Measurements from ENCODE around the gene SBSN. TPM values are rescaled to one million over a fixed set of nuclear protein-coding genes. Genes with fewer than 3 reads are reported as not detected.

The SBSN gene
- total and polyA plus RNA-seq, 9 of the 15 experiments (the other 6 are each of a cell fraction or from before 2014, with no cell fraction given): 0.05 TPM; not detected in 8

DNA sequence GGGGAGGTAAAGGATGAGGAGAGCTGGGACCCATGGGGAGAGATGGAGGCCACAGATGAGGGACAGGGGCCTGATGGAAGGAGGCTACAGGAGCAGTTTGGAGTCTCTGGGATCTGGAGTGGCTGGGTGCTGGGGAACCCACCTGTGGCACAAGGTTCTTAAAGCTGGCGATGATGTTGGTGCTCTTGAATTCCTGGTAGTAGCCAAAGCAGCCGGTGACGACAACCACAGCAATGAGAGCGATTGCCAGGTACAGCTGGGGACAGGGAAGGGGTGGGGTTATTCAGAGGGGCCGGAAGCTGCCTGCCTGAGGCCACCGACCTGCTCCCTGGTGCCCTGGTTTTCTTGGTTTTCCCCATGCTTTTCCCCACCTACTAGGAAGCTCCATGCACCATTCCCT is 32.6 kb upstream of the SBSN start (continued):
- TF ChIP-seq, protein P1, sequence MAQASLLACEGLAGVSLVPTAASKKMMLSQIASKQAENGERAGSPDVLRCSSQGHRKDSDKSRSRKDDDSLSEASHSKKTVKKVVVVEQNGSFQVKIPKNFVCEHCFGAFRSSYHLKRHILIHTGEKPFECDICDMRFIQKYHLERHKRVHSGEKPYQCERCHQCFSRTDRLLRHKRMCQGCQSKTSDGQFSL (CRISPR knock-in tag; IDR thresholded peaks at IDR 0.05): no peak
- TF ChIP-seq, protein P1 (tag; IDR thresholded peaks at IDR 0.05): no peak

DNA sequence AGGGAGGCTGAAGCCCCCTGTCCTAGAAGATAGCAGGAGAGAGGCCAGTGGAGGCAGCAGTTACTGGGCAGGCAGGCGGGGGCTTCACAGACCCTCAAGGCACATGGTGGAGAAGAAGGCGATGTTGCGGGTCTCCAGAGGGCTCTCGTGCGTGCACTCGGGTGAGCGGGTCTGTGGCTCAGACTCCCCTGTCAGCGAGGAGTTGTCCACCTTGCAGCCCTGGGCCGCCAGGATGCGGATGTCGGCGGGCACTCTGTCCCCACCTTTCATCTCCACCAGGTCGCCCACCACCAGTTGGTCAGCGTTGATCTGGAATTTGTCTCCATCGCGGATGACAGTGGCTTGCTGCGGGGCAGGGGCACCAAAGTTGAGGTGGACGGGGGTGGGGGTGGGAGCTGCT is 32.2 kb upstream of the SBSN start:
- no peaks in the 10 kb centered on the region for H3K79me2 ChIP-seq (ENCODE audit: control insufficient read depth, insufficient read depth, low read length)
- peaks cover 4 to 36% of the 10 kb centered on the region in 2 experiments; a peak in 3 of 5 replicates for H3K4me1 ChIP-seq (replicated peaks in 1 of 2; ENCODE audit: control insufficient read depth in 2 of 2, insufficient read depth in 2 of 2, low read length in 2 of 2)
- H3K9me1 ChIP-seq (ENCODE audit: control insufficient read depth, insufficient read depth, low read length): peaks cover 3% of the 10 kb centered on the region
- H2AFZ ChIP-seq (ENCODE audit: low read depth, low read length): no peak overlapping the region
- H3K36me3 ChIP-seq (ENCODE audit: control insufficient read depth, insufficient read depth, low read length): no peaks in the 10 kb centered on the region
- no peak for FAIRE-seq
- no peak overlapping the region for H3K9ac ChIP-seq (ENCODE audit: insufficient read depth in 1 of 2, low read depth in 2 of 2, low read length in 2 of 2)
- no TSS peak for BruUV-seq (replicated peaks)
- no peaks in the 10 kb centered on the region for H3K9me3 ChIP-seq (replicated peaks; ENCODE audit: control insufficient read depth, insufficient read depth, low read depth, low read length)
- no peak overlapping the region for H3K4me3 ChIP-seq
- intact Hi-C loops (cut with micrococcal nuclease) (no loop called here), in situ Hi-C loops (cut with MboI) (no loop called here)
- H3K27me3 ChIP-seq (ENCODE audit: control insufficient read depth in 2 of 2, insufficient read depth in 2 of 2, low read length in 2 of 2): peaks cover 28 to 51% of the 10 kb centered on the region in 2 experiments; a peak in 4 of 5 replicates
- no peak overlapping the region for H3K27ac ChIP-seq (ENCODE audit: extremely low read depth, low read depth, low read length)
- no peak overlapping the region for H3K4me2 ChIP-seq (ENCODE audit: insufficient read depth, low read length)
- DNase-seq (ENCODE audit: extremely low read depth in 1 of 4, low spot score in 3 of 4): no peak
- whole genome bisulfite sequencing (ENCODE audit: insufficient coverage, low coverage, missing lambda C conversion rate): 8% methylated on average over 13 of the region's 18 CpGs
- ChIA-PET POLR2A (no interaction called here), CTCF (ENCODE audit: low intra/inter-chr PET ratio) (no interaction called here)
- H4K20me1 ChIP-seq (replicated peaks; ENCODE audit: control insufficient read depth, insufficient read depth, low read length): peaks cover 7% of the 10 kb centered on the region; the same call in 1 of the 2 replicates
- TF ChIP-seq, protein P2, sequence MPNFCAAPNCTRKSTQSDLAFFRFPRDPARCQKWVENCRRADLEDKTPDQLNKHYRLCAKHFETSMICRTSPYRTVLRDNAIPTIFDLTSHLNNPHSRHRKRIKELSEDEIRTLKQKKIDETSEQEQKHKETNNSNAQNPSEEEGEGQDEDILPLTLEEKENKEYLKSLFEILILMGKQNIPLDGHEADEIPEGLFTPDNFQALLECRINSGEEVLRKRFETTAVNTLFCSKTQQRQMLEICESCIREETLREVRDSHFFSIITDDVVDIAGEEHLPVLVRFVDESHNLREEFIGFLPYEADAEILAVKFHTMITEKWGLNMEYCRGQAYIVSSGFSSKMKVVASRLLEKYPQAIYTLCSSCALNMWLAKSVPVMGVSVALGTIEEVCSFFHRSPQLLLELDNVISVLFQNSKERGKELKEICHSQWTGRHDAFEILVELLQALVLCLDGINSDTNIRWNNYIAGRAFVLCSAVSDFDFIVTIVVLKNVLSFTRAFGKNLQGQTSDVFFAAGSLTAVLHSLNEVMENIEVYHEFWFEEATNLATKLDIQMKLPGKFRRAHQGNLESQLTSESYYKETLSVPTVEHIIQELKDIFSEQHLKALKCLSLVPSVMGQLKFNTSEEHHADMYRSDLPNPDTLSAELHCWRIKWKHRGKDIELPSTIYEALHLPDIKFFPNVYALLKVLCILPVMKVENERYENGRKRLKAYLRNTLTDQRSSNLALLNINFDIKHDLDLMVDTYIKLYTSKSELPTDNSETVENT (CRISPR knock-in tag; IDR thresholded peaks at IDR 0.05): no peak
- no peak for TF ChIP-seq TCFL5 (CRISPR knock-in tag; conservative IDR thresholded peaks at IDR 0.05)
- TF ChIP-seq, protein P3, sequence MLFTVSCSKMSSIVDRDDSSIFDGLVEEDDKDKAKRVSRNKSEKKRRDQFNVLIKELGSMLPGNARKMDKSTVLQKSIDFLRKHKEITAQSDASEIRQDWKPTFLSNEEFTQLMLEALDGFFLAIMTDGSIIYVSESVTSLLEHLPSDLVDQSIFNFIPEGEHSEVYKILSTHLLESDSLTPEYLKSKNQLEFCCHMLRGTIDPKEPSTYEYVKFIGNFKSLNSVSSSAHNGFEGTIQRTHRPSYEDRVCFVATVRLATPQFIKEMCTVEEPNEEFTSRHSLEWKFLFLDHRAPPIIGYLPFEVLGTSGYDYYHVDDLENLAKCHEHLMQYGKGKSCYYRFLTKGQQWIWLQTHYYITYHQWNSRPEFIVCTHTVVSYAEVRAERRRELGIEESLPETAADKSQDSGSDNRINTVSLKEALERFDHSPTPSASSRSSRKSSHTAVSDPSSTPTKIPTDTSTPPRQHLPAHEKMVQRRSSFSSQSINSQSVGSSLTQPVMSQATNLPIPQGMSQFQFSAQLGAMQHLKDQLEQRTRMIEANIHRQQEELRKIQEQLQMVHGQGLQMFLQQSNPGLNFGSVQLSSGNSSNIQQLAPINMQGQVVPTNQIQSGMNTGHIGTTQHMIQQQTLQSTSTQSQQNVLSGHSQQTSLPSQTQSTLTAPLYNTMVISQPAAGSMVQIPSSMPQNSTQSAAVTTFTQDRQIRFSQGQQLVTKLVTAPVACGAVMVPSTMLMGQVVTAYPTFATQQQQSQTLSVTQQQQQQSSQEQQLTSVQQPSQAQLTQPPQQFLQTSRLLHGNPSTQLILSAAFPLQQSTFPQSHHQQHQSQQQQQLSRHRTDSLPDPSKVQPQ (CRISPR knock-in tag; IDR thresholded peaks at IDR 0.05; ENCODE audit: borderline replicate concordance): no peak
- no peak for TF ChIP-seq BHLHE40 (IDR thresholded peaks at IDR 0.05; ENCODE audit: low read length)
- no peak for TF ChIP-seq FOXA3 (CRISPR knock-in tag; conservative IDR thresholded peaks at IDR 0.05 in 1 of 2, IDR thresholded peaks at IDR 0.05 in 1 of 2)
- no peak for TF ChIP-seq HMGN3 (IDR thresholded peaks at IDR 0.05; ENCODE audit: borderline replicate concordance, extremely low read depth, insufficient read length, low read depth, low read length)
- no peak for ATAC-seq

Measured in K562 (cell line).